Measurements from ENCODE around the gene KCNQ1.

KCNQ1 gene

DNA sequence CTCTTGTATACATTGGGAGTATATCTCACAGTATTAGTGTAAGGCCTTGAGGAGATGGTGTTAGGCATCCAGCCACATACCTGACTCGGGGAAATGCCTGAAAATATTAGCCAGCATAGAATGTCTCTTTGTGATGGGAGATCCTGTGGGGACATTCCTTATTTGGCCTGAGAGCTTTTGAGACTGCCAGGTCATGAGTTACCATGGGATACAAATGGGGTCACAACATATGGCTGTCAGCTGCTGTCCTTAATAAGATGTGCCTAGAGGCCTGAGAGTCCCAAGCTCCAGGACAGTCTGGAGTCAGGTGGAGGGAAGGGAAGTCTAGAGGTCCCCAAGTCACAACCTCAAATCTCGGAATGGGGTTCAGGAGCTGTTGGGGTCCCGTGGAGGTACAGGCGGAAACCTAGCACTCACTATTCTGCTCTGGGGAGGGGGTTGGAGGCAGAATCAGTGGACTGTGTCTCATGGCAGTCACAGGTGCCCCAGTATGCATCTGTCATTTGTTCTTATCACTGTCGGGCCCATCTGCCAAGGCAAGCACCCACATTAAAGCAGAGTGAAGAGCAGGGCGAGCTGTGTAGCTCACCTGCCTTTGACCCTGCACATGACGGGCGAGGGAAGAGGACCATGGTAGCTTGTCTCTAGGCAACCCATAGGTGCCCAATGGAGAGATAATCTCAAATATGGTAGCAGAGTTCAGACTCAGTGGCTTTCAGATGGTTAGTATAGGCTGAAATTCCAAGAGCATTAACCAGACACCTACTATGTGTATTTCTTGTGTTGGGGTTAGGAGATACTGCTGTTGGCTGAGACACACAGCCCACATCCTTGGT lies 225.0 kb downstream of the KCNQ1 start:
- no peak for FAIRE-seq
- DNase-seq (ENCODE audit: insufficient read length, low spot score), result no peak
- TF ChIP-seq CTCF (IDR thresholded peaks at IDR 0.05; ENCODE audit: insufficient read depth, missing control alignments), result no peak

GRCh38 chr11:2670541-2671100 lies 225.8 kb downstream of the KCNQ1 start:
- FAIRE-seq (no peak), DNase-seq (ENCODE audit: insufficient read length, low spot score) (no peak)
- TF ChIP-seq CTCF (IDR thresholded peaks at IDR 0.05; ENCODE audit: insufficient read depth, missing control alignments), result no peak

GRCh38 chr11:2671748-2672147 lies 226.9 kb downstream of the KCNQ1 start:
- no peak for FAIRE-seq
- no peak for TF ChIP-seq CTCF (IDR thresholded peaks at IDR 0.05; ENCODE audit: insufficient read depth, missing control alignments)
- no peak for DNase-seq (ENCODE audit: insufficient read length, low spot score)

DNA sequence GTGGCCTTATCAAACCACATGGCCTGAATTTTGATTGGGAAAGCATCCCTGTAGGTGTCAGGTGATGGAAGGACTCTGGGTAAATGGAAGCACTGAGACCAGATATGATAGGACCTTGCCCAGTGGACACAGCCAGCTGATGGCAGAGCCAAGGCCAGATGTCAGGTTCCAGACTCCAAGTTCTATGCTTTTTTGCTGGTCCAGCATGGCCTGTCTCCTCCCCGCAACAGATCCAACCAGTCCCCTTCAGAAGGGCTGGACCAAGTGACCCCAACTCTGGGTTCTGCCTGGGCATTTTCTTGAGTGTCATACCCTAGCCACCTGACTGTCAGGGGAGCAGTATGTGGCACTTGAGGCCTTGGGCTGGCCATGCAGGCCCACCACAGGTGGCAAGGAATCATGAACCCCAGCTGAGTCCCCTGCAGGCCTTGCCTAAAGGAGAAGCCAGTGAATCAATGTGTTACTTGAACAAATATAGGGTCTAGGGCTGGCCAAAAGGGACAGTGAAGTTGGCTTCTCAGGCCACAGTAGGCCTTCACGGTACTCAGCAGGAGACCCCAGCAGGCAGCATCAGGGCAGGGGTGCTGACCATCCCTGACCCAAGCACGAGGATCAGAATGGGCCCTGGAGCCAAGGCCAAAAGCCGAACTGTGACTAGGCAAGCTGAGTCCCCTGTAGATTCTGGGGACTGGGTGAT lies 227.9 kb downstream of the KCNQ1 start:
- TF ChIP-seq CTCF (IDR thresholded peaks at IDR 0.05; ENCODE audit: insufficient read depth, missing control alignments), result no peak
- FAIRE-seq (no peak), DNase-seq (ENCODE audit: insufficient read length, low spot score) (no peak)

DNA sequence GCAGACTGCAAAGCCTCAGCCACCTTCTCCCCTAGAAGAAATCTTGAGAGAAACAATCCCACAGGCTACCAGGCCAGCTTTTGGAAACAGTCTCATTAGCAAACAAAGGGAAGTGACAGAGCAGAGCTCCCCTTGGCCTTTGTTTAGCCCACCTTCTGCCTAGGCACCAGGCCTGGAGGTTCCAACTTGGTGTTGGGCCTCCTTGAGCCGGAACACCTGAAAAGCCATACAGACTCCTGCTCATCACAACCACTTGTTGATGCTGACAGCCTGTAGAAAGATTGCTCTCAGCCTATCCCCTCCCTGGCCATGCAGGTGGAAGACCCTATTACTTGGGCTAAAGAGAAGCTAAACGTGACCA lies 228.4 kb downstream of the KCNQ1 start:
- FAIRE-seq, result no peak
- DNase-seq (ENCODE audit: insufficient read length, low spot score), result no peak
- TF ChIP-seq CTCF (IDR thresholded peaks at IDR 0.05; ENCODE audit: insufficient read depth, missing control alignments), result no peak

- FAIRE-seq (no peak), DNase-seq (ENCODE audit: insufficient read length, low spot score) (no peak)
- TF ChIP-seq CTCF (IDR thresholded peaks at IDR 0.05; ENCODE audit: insufficient read depth, missing control alignments), result no peak
Observed at GRCh38 chr11:2673871-2674471, 229.2 kb downstream of the KCNQ1 start.
